IPS DF 6.9 (cell line): ENCODE data around the gene TMEM240.
"Not testable (repeated sequence)": the region's sequence is repeated elsewhere in the genome, so short reads cannot be mapped to it uniquely, and the experiment has no call there.

Experiments used
- DNase-seq: peaks from one replicate; pipeline ENCODE4 v3.0.0-alpha.2; 2013; ENCODE audit warnings: low read depth, low spot score
- H3K27ac ChIP-seq: one replicate; pipeline ENCODE4 v1.5.1; 2013; ENCODE audit warnings: low read length, control low read depth
- H3K27me3 ChIP-seq: 2 replicates; pipeline ENCODE4 v1.6.1; 2013; ENCODE audit warnings: mild to moderate bottlenecking, low read length; ENCODE audit not compliant: control insufficient read depth, insufficient read depth
- H3K36me3 ChIP-seq: 2 replicates; pipeline ENCODE4 v1.6.1; 2013; ENCODE audit warnings: low read length; ENCODE audit not compliant: control insufficient read depth, insufficient read depth
- H3K4me1 ChIP-seq: 2 replicates; pipeline ENCODE4 v1.6.1; 2013; ENCODE audit warnings: low read length; ENCODE audit not compliant: control insufficient read depth, insufficient read depth
- H3K4me3 ChIP-seq: 2 replicates; pipeline ENCODE4 v1.5.1; 2013; ENCODE audit warnings: mild to moderate bottlenecking, low read length
- H3K9me3 ChIP-seq: 2 replicates; pipeline ENCODE4 v1.6.1; 2013; ENCODE audit warnings: low read length, inconsistent platforms; ENCODE audit not compliant: control insufficient read depth, insufficient read depth
- WGBS: extraction: QIAGEN DNeasy Blood & Tissue Kit; methylation state at CpG from one replicate; pipeline ENCODE4 v1.1.7; 2013; ENCODE audit warnings: mixed read lengths, missing lambda C conversion rate; ENCODE audit not compliant: insufficient read length, insufficient coverage; 5-methylcytosine and 5-hydroxymethylcytosine counted together

TMEM240 gene

GRCh38 chr1:1556961-1557360, 16.5 kb upstream of the TMEM240 start:
- H3K4me1 ChIP-seq, H3K36me3 ChIP-seq, DNase-seq, H3K27me3 ChIP-seq, H3K9me3 ChIP-seq, H3K27ac ChIP-seq, H3K4me3 ChIP-seq: not testable (repeated sequence)
- no CpG with 5 or more reads among the region's 11 CpGs for WGBS

GRCh38 chr1:1556505-1556904, 16.1 kb upstream of the TMEM240 start:
- no peaks in the 10 kb centered on the region for H3K9me3 ChIP-seq
- no peak overlapping the region for H3K4me3 ChIP-seq
- WGBS: no CpG with 5 or more reads among the region's 6 CpGs
- no peak overlapping the region for H3K27ac ChIP-seq
- no peaks in the 10 kb centered on the region for H3K4me1 ChIP-seq
- H3K27me3 ChIP-seq: no peaks in the 10 kb centered on the region
- no peak for DNase-seq
- H3K36me3 ChIP-seq: no peaks in the 10 kb centered on the region; the same call in 1 of the 2 replicates

- Histone ChIP-seq H3K27ac (no peak overlapping the region), H3K27me3 (no peaks in the 10 kb centered on the region), H3K4me1 (no peaks in the 10 kb centered on the region), H3K4me3 (no peak overlapping the region), H3K9me3 (no peaks in the 10 kb centered on the region), H3K36me3 (no peaks in the 10 kb centered on the region)
- no CpG with 5 or more reads among the region's 31 CpGs for WGBS
- DNase-seq: no peak
These were observed 14.8 kb upstream of the TMEM240 start for GRCh38 chr1:1554926-1555915.

- no CpG with 5 or more reads among the region's 13 CpGs for WGBS
- H3K27ac ChIP-seq: no peak overlapping the region
These were observed 14.1 kb upstream of the TMEM240 start for GRCh38 chr1:1554550-1554925.

GRCh38 chr1:1553821-1554494, 13.5 kb upstream of the TMEM240 start:
- Histone ChIP-seq H3K27ac (no peak overlapping the region), H3K27me3 (no peaks in the 10 kb centered on the region), H3K36me3 (no peaks in the 10 kb centered on the region), H3K9me3 (no peaks in the 10 kb centered on the region), H3K4me1 (no peaks in the 10 kb centered on the region), H3K4me3 (no peak overlapping the region)
- WGBS: no CpG with 5 or more reads among the region's 35 CpGs
- DNase-seq: no peak

More at GRCh38 chr1:1554550-1554925, 14.1 kb upstream of the TMEM240 start:
- no peaks in the 10 kb centered on the region for H3K4me1 ChIP-seq
- no peaks in the 10 kb centered on the region for H3K27me3 ChIP-seq
- H3K4me3 ChIP-seq: no peak overlapping the region
- no peaks in the 10 kb centered on the region for H3K36me3 ChIP-seq
- no peaks in the 10 kb centered on the region for H3K9me3 ChIP-seq
- no peak for DNase-seq

GRCh38 chr1:1552263-1552639, 11.8 kb upstream of the TMEM240 start:
- Histone ChIP-seq H3K9me3 (no peaks in the 10 kb centered on the region), H3K27me3 (no peaks in the 10 kb centered on the region), H3K36me3 (no peaks in the 10 kb centered on the region; the same call in 1 of the 2 replicates), H3K27ac (no peak overlapping the region), H3K4me1 (no peaks in the 10 kb centered on the region), H3K4me3 (no peak overlapping the region)
- no CpG with 5 or more reads among the region's 10 CpGs for WGBS
- DNase-seq: no peak

GRCh38 chr1:1551524-1552262, 11.3 kb upstream of the TMEM240 start:
- H3K9me3 ChIP-seq: no peaks in the 10 kb centered on the region
- no peak overlapping the region for H3K27ac ChIP-seq
- H3K4me3 ChIP-seq: no peak overlapping the region
- H3K4me1 ChIP-seq: no peaks in the 10 kb centered on the region
- no peak for DNase-seq
- no CpG with 5 or more reads among the region's 33 CpGs for WGBS
- H3K36me3 ChIP-seq: no peaks in the 10 kb centered on the region; the same call in 1 of the 2 replicates
- no peaks in the 10 kb centered on the region for H3K27me3 ChIP-seq

- H3K36me3 ChIP-seq: no peaks in the 10 kb centered on the region; the same call in 1 of the 2 replicates
- WGBS: no CpG with 5 or more reads among the region's 15 CpGs
- no peak for DNase-seq
These were observed 10.4 kb upstream of the TMEM240 start for GRCh38 chr1:1550591-1551432.

GRCh38 chr1:1550087-1550486, 9.7 kb upstream of the TMEM240 start:
- DNase-seq: no peak
- H3K27me3 ChIP-seq: no peaks in the 10 kb centered on the region
- no peaks in the 10 kb centered on the region for H3K9me3 ChIP-seq
- no CpG with 5 or more reads among the region's 7 CpGs for WGBS
- no peaks in the 10 kb centered on the region; the same call in 1 of the 2 replicates for H3K36me3 ChIP-seq
- no peaks in the 10 kb centered on the region for H3K4me1 ChIP-seq
- no peak overlapping the region for H3K4me3 ChIP-seq
- H3K27ac ChIP-seq: no peak overlapping the region

More at GRCh38 chr1:1550591-1551432, 10.4 kb upstream of the TMEM240 start:
- Histone ChIP-seq H3K4me1 (no peaks in the 10 kb centered on the region), H3K27ac (no peak overlapping the region), H3K4me3 (no peak overlapping the region), H3K27me3 (no peaks in the 10 kb centered on the region), H3K9me3 (no peaks in the 10 kb centered on the region)
